GM18868 (cell line): Measurements from ENCODE around the gene MRPL23.

Source experiments
- ATAC-seq: cut with Tn5 transposase; IDR thresholded peaks from one replicate; pipeline ENCODE4 v1.9.1; 2021; ENCODE audit warnings: mild to moderate bottlenecking, moderate library complexity; ENCODE audit not compliant: unreplicated experiment

The MRPL23 gene

DNA sequence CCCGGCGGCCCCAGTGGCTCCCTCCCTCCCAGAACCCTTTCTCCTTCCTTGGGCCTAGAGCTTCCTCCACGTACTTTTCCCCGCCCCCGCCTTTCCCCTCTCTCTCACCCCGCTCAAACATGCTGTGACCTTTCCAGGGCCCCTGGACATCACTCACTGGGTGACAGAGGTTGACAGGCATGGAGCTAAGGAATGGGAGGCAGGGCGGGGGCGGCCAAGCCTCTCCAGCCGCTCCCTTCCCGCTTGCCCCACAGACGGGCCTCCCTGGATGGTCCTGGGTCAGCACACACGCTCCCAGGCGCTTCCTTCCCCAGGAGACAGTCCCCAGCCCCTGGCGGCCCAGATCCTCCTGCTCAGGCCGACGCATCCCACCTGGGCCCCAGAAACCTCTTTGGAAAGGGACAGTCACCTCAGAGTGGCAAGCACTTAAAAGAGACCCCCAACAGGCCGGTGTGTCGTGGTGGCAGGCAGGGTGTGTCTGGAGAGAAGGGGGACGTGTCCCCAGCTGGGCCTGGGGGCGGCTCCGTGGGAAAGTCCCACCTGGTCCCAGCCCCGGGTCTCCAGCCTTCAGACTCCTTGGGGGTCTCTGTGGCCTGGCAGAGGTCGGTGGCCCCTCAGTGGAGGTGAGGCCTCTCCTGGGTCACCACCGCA, 41.7 kb downstream of the MRPL23 start:
- ATAC-seq, result no peak

DNA sequence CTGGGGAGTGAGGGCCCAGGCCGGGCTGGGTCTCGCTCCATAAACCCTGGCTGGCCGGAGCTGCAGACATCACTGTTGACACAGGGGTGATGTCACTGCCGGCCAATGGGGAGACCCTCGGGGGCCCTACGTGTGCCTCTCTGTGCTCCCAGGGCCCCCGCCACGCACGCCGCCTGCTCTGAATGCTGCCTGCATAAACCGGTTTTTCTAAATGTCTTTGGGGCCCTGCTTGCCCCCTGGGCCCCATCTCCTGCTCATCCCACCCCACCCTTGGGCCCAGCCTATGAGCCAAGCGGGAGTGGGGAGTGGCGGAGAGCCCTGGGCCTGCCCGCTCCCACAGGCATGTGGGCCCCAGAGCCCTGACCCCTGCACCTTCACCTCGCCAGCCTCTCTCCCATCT, 42.8 kb downstream of the MRPL23 start:
- no peak for ATAC-seq

DNA sequence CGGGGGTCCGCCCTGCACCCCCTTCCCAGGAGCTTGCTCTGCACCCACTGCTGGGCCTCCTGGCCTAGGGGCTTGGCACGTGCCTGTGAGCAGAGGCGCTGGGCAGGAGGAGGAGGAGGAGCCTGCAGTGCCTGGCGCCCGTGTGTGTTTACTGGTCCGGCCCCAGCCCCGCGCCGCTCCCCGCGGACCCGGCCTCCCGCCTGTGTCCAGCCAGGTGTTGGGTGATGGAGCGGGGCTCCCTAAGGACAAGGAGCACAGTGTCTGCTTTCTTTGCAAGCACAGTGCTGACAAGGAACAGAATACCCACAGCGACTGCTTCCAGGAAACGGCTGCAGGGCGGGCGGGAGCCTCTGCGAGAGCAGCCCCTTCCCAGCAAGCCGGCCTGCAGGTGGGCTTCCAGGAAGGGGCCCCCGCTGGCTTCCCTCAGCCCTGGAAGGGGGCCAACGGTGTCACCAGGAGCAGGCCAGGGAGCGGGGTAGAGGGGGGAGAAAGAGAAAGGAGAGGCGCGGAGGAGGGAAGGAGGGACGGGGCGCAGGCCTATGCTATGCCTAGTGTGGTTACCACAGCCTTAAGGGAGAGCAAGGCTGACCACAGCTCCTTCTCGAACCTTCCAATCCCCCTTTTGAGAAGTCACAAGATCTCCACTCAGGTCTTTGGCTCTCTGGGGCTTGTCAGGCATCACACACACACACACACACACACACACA, 43.9 kb downstream of the MRPL23 start:
- ATAC-seq, result no peak

DNA sequence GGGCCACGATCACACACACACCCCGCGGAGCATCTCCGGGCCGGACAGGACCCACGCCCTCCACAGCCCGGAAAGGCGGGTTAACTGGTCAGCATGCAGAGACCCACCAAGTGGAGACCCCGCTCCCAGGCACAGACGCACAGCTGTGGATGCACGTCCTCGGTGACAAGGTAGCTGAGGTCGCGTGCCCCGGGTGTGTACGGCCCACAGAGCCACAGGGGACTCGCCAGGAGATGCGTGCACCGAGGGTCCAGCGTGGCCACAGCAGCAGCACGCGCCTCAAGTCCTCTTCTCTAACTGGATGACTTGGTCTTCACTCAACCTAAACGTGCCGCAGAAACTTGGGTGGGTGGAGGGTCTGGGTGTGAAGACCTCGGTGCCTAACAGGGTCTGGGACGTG, 45.0 kb downstream of the MRPL23 start:
- no peak for ATAC-seq

DNA sequence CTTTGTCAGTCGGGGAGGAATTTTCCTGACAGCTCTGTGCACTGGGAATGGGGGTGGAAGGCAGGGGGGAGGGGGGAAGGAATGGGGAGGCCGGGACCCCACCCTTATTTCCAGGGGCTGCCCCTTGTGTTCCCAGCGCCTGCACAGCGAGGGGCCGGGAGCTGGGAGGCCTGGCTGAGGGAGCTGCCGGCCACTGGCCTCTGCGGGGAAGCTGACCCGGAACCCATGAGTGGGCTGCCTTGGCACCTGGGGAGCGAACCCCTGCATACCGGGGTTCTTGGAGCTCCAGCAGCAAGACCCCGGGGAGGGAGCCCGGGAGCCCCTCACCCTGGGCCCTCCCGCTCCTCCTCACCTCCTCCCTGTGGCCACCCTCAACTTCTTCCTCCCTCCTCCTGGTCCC, 47.0 kb downstream of the MRPL23 start:
- no peak for ATAC-seq

DNA sequence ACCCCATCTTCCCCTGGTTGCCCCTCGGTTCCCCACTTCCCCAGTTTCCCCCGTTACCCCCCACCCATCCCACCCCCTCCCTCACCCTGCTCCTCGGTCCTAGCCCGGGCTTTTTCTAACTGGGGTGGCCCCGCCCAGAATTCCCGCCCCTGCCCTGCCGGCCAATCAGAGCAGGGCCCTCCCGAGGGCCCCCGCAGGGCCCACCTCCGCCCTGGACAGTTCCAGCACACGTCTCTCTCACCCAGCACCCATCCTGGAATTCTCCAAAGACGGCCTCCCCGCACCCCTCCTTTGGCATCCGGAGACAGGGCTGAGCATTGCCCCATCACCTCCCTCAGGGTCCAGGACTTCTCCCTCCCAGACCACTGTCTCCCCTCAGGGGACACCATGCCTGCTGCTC, 50.6 kb downstream of the MRPL23 start, which contains the start of gene H19:
H19 (minus strand) TSS at position 88 of the 400 bp plus-strand sequence.
- ATAC-seq, result no peak

DNA sequence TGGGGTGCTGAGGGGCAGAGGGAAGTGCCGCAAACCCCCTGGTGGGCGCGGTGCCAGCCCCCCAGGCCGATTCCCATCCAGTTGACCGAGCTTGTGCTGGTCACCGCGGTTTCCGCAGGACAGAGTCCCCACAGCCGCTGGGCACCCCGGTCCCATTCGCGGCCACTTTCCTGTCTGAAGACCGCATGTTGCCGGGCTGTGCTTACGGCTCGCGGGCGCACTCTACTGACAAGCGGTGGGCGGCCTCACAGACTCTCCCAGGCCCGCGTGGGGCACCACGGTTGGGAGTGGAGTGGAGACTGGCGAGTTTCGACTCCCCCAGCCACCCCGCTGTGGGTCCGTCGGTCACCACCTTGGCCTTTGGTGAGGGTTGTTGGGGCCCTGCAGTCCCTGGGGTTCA, 51.2 kb downstream of the MRPL23 start:
- ATAC-seq, result no peak

DNA sequence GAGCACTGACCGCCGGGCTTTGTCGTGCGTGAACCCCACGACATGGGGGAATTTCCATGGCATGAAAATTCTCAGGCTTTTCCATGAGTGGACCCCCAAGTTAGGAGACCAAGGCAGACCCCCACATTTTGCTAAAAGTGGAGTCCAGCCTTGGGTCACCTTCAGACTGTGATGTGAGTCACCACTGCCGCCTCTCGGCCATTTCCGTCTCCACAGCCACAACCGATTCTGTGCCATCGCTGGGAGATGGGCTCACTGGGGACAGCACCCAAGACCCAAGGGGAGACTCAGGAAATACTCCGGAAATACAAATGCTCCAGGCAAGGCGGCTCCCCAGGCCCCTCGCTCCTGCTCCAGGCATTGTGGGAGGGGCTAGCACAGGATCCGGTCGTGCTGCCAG, 51.7 kb downstream of the MRPL23 start:
- ATAC-seq, result no peak

DNA sequence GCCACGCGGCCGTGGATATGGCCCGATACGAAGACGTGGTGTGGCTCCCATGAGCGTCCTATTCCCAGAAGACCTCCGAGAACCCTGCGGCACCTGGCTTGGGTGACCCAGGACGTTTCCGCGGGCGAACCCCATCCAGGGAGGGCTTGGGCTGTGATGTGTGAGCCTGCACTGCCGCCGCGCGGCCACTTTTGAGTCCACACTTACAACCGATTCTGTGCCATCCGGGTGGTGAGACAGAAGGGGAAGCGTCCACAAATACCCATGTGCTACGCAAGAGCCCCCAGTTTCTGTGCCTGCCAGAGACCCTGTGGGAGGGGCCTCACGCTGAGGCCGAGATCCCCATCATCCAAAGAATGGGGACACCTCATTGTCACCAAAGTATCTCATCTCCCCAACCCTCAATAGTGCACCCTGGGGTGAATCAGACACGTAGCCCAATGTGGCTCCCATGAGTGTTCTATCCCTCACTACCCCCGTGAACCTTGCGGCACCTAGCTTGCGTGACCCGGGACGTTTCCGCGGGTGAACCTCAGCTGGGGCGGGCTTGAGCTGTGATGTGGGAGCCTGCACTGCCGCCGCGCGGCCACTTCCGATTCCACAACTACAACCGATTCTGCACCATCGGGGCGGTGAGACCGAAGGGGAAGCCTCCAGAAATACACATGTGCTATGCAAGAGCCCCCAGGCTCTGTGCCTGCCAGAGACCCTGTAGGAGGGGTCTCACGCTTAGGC, 55.1 kb downstream of the MRPL23 start:
- ATAC-seq, result no peak

DNA sequence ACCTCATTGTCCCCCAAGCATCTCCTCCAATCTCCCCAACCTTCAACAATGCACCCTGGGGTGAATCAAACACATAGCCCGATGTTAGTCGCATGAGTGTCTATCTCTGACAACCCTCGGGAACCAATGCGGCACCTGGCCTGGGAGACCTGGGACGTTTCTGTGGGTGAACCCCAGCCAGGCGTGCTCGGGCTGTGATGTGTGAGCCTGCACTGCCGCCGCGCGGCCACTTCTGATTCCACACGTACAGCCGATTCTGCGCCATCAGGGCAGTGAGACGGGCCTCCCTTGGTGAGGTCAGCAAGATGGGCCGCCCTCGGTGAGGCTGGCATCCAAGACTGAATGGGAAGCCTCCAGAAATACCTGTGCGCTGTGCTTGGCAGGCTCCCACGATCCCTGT, 55.7 kb downstream of the MRPL23 start:
- ATAC-seq, result no peak

DNA sequence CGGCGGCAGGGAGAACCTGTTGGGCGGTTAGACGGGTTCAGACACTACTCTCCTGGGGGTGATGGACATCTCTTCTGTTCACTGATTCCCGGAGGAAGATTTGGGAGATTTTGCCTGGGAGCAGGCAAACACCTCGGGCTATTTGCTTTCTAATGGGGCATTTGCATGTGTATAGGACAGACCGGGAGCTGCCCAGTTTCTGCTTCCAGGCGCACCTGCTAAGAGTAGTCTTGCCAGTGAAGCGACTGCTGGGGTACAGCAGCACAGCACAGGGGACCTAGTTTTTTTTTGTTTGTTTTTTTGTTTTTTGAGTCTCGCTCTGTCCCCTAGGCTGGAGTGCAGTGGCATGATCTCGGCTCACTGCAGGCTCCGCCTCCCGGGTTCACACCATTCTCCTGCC, 57.3 kb downstream of the MRPL23 start:
- ATAC-seq, result no peak
